ENCODE results near the gene CYFIP2.

DNA sequence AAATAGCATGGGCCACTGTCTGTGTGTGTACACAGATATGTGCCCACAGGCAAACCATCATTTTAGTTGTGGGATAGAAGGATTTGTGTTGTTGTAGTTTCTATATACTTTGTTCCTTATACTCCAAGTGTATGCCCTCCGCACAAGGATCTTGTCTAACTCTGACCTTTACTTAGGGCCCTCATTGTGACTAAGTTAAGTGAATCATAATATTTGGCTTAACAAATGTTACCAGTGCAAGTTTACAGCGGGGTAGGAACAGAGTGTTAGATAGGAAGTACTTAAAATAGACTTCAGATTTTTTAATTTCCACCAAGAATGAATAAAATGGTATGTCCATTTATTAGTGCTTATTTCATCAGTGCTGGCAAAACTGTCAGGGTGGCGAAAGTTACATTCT is 29.5 kb upstream of the CYFIP2 start:
- TF ChIP-seq, protein P1, sequence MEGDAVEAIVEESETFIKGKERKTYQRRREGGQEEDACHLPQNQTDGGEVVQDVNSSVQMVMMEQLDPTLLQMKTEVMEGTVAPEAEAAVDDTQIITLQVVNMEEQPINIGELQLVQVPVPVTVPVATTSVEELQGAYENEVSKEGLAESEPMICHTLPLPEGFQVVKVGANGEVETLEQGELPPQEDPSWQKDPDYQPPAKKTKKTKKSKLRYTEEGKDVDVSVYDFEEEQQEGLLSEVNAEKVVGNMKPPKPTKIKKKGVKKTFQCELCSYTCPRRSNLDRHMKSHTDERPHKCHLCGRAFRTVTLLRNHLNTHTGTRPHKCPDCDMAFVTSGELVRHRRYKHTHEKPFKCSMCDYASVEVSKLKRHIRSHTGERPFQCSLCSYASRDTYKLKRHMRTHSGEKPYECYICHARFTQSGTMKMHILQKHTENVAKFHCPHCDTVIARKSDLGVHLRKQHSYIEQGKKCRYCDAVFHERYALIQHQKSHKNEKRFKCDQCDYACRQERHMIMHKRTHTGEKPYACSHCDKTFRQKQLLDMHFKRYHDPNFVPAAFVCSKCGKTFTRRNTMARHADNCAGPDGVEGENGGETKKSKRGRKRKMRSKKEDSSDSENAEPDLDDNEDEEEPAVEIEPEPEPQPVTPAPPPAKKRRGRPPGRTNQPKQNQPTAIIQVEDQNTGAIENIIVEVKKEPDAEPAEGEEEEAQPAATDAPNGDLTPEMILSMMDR (IDR thresholded peaks at IDR 0.05), result no peak
- TF ChIP-seq POLR2A (IDR thresholded peaks at IDR 0.05), result no peak

Data from Peyer's patch (tissue), 4 donors.